H9 (cell line): ENCODE results near the gene MED27. TPM values are rescaled to one million over a fixed set of nuclear protein-coding genes. Genes with fewer than 3 reads are reported as not detected.

Experiments
- DNase-seq: peaks from one replicate; pipeline ENCODE4 v3.0.0-alpha.2; 2017
- H2AFZ ChIP-seq: one replicate; pipeline ENCODE4 v1.6.1; 2013; ENCODE audit warnings: mild to moderate bottlenecking, low read length, control low read depth, moderate library complexity
- H2AK5ac ChIP-seq: 2 replicates; pipeline ENCODE4 v1.6.1; 2013; ENCODE audit warnings: low read length, control low read depth, mixed read lengths; ENCODE audit not compliant: insufficient read length
- H2BK120ac ChIP-seq: one replicate; pipeline ENCODE4 v1.6.1; 2013; ENCODE audit warnings: low read depth, mild to moderate bottlenecking, low read length, control low read depth, inconsistent platforms; ENCODE audit not compliant: poor library complexity, severe bottlenecking
- H2BK12ac ChIP-seq: 2 replicates; pipeline ENCODE4 v1.6.1; 2013; ENCODE audit warnings: low read length, control low read depth, mixed read lengths, low read depth; ENCODE audit not compliant: insufficient read length
- H2BK15ac ChIP-seq: 2 replicates; pipeline ENCODE4 v1.6.1; 2013; ENCODE audit warnings: low read depth, low read length, control low read depth
- H2BK20ac ChIP-seq: one replicate; pipeline ENCODE4 v1.6.1; 2013; ENCODE audit warnings: low read depth, mild to moderate bottlenecking, low read length, control low read depth, inconsistent platforms; ENCODE audit not compliant: poor library complexity, severe bottlenecking
- H2BK5ac ChIP-seq: 2 replicates; pipeline ENCODE4 v1.6.1; 2013; ENCODE audit warnings: low read length, control low read depth, mixed read lengths; ENCODE audit not compliant: insufficient read length
- H3K14ac ChIP-seq: 2 replicates; pipeline ENCODE4 v1.6.1; 2013; ENCODE audit warnings: low read length, control low read depth; ENCODE audit not compliant: insufficient read depth
- H3K18ac ChIP-seq: 2 replicates; pipeline ENCODE4 v1.6.1; 2013; ENCODE audit warnings: low read depth, mild to moderate bottlenecking, mixed read lengths, low read length, control low read depth; ENCODE audit not compliant: insufficient read length
- H3K23ac ChIP-seq: 2 replicates; pipeline ENCODE4 v1.6.1; 2013; ENCODE audit warnings: low read length, control low read depth, mixed read lengths, low read depth; ENCODE audit not compliant: insufficient read length
- H3K23me2 ChIP-seq: 2 replicates; pipeline ENCODE4 v1.6.1; 2013; ENCODE audit warnings: low read depth, mild to moderate bottlenecking, mixed read lengths, low read length, control low read depth; ENCODE audit not compliant: insufficient read length, poor library complexity, severe bottlenecking
- H3K27ac ChIP-seq: 2 replicates; pipeline ENCODE4 v1.5.1; 2013; ENCODE audit warnings: low read length, control low read depth, mixed read lengths, low read depth; ENCODE audit not compliant: insufficient read length
- H3K27me3 ChIP-seq: 2 replicates; pipeline ENCODE4 v1.6.1; 2013; ENCODE audit warnings: low read length, control low read depth, inconsistent platforms; ENCODE audit not compliant: insufficient read depth
- H3K4ac ChIP-seq: 2 replicates; pipeline ENCODE4 v1.6.1; 2013; ENCODE audit warnings: low read depth, mild to moderate bottlenecking, control low read depth, inconsistent platforms, low read length, moderate library complexity
- H3K4me1 ChIP-seq: 2 replicates; pipeline ENCODE4 v1.6.1; 2013; ENCODE audit warnings: low read length, control low read depth, inconsistent platforms; ENCODE audit not compliant: insufficient read depth
- H3K4me2 ChIP-seq: 2 replicates; pipeline ENCODE4 v1.6.1; 2013; ENCODE audit warnings: low read length, control low read depth, mixed read lengths; ENCODE audit not compliant: insufficient read length, insufficient read depth
- H3K56ac ChIP-seq: 2 replicates; pipeline ENCODE4 v1.6.1; 2013; ENCODE audit warnings: low read depth, mild to moderate bottlenecking, mixed read lengths, low read length, control low read depth; ENCODE audit not compliant: insufficient read length
- H3K79me1 ChIP-seq: 2 replicates; pipeline ENCODE4 v1.6.1; 2013; ENCODE audit warnings: low read depth, mild to moderate bottlenecking, moderate library complexity, low read length, control low read depth, inconsistent platforms; ENCODE audit not compliant: insufficient read depth, poor library complexity, severe bottlenecking
- H3K79me2 ChIP-seq: 2 replicates; pipeline ENCODE4 v1.6.1; 2013; ENCODE audit warnings: low read length, control low read depth, inconsistent platforms; ENCODE audit not compliant: insufficient read depth
- H3K9ac ChIP-seq: 2 replicates; pipeline ENCODE4 v1.6.1; 2013; ENCODE audit warnings: low read length, control low read depth, mixed read lengths; ENCODE audit not compliant: insufficient read length; ENCODE audit errors: extremely low read depth
- H3K9me3 ChIP-seq: one replicate; pipeline ENCODE4 v1.6.1; 2013; ENCODE audit warnings: low read depth, low read length, inconsistent platforms; ENCODE audit not compliant: control insufficient read depth
- H3T11ph ChIP-seq: one replicate; pipeline ENCODE4 v1.6.1; 2013; ENCODE audit warnings: mild to moderate bottlenecking, low read length, control low read depth, inconsistent platforms
- H4K20me1 ChIP-seq: one replicate; pipeline ENCODE4 v1.6.1; 2013; ENCODE audit not compliant: control insufficient read depth, insufficient read length, insufficient read depth
- H4K5ac ChIP-seq: 2 replicates; pipeline ENCODE4 v1.6.1; 2013; ENCODE audit warnings: low read depth, mild to moderate bottlenecking, mixed read lengths, low read length, control low read depth; ENCODE audit not compliant: insufficient read length
- H4K8ac ChIP-seq: replicated peaks from 2 replicates; pipeline ENCODE4 v1.6.1; 2013; ENCODE audit warnings: low read length, control low read depth, mixed read lengths, low read depth; ENCODE audit not compliant: insufficient read length
- H4K91ac ChIP-seq: 2 replicates; pipeline ENCODE4 v1.6.1; 2013; ENCODE audit warnings: low read depth, mild to moderate bottlenecking, moderate library complexity, mixed read lengths, low read length, control low read depth; ENCODE audit not compliant: insufficient read length
- H3K27ac Mint-ChIP-seq, 3 experiments: 2 replicates in 2 of 3; 3 replicates in 1 of 3; pipeline ENCODE4 v1.8.0; 2020 to 2021; ENCODE audit warnings: mixed read lengths in 3 of 3, mild to moderate bottlenecking in 1 of 3, moderate library complexity in 1 of 3
- H3K27me3 Mint-ChIP-seq: 2 replicates; pipeline ENCODE4 v1.8.0; 2021; ENCODE audit warnings: low read depth, mild to moderate bottlenecking, moderate library complexity, mixed read lengths
- H3K36me3 Mint-ChIP-seq, 3 experiments: 2 replicates in 2 of 3; 3 replicates in 1 of 3; pipeline ENCODE4 v1.8.0; 2020 to 2021; ENCODE audit warnings: low read depth in 3 of 3, mixed read lengths in 3 of 3; ENCODE audit not compliant: insufficient read depth in 1 of 3
- H3K4me1 Mint-ChIP-seq, 2 experiments: 2 replicates each; pipeline ENCODE4 v1.8.0; 2020; ENCODE audit warnings: mixed read lengths in 2 of 2
- H3K4me3 Mint-ChIP-seq, 2 experiments: 2 replicates in 1 of 2; 3 replicates in 1 of 2; pipeline ENCODE4 v1.8.0; 2020 to 2021; ENCODE audit warnings: mild to moderate bottlenecking in 2 of 2, mixed read lengths in 2 of 2, moderate library complexity in 1 of 2
- H3K9me3 Mint-ChIP-seq, 2 experiments: 2 replicates in 1 of 2; 3 replicates in 1 of 2; pipeline ENCODE4 v1.8.0; 2020; ENCODE audit warnings: mild to moderate bottlenecking in 2 of 2, mixed read lengths in 2 of 2, moderate library complexity in 1 of 2
- WGBS: extraction: QIAGEN DNeasy Blood & Tissue Kit; methylation state at CpG from one replicate; pipeline ENCODE4 v1.1.7; 2013; ENCODE audit warnings: missing lambda C conversion rate, low lambda C conversion rate, mixed read lengths; ENCODE audit not compliant: insufficient read length; ENCODE audit errors: extremely low coverage; 5-methylcytosine and 5-hydroxymethylcytosine counted together
- total RNA-seq: library from RNA; stranded (reverse); gene quantifications from 2 replicates; pipeline ENCODE4 v1.2.1, GENCODE V29; 2021
- TF ChIP-seq, protein P1 (sequence below): fragments of 200-600 bp; sonication (generic); conservative IDR thresholded peaks from 3 replicates; pipeline ENCODE4 v1.8.0; 2021; ENCODE audit warnings: antibody characterized with exemption, mild to moderate bottlenecking

The MED27 gene
- total RNA-seq, 1 experiment from 2014 or later = 33.5 TPM

DNA sequence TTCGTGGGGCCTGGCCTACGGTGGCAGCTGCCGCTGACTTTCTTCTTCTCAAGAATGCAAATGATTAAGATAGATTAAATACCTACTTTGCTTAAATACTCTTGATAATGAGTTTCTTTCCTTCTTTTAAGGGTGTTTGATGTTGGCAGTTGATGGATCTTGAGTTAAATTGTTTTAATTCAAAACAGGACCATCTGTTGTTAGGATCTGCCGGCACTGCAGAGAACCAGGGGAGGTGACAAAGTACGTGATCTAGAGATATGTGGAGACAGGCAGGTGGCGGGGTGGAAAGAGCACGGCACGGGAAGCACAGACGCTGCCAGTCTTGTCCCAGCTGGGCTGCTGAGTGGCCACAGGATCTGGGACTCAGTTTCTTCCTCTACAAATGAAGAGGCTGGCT, 37.9 kb downstream of the MED27 start:
- no peak overlapping the region for H3K4me3 Mint-ChIP-seq
- Histone ChIP-seq H4K91ac (no peak overlapping the region), H3T11ph (no peak overlapping the region), H3K14ac (no peak overlapping the region), H3K4ac (no peak overlapping the region), H3K9ac (no peak overlapping the region), H3K56ac (no peak overlapping the region), H3K4me2 (no peak overlapping the region), H2AFZ (no peak overlapping the region), H2BK120ac (no peak overlapping the region), H2BK5ac (no peak overlapping the region), H3K79me2 (no peaks in the 10 kb centered on the region; the same call in 1 of the 2 replicates), H4K8ac (no peak overlapping the region), H2AK5ac (no peak overlapping the region), H3K79me1 (peaks cover 4% of the 10 kb centered on the region), H4K20me1 (no peaks in the 10 kb centered on the region), H3K23ac (no peak overlapping the region), H3K18ac (no peak overlapping the region), H2BK12ac (no peak overlapping the region), H3K23me2 (no peaks in the 10 kb centered on the region), H3K4me1 (no peaks in the 10 kb centered on the region), H2BK20ac (no peak overlapping the region), H4K5ac (no peak overlapping the region), H3K9me3 (no peaks in the 10 kb centered on the region), H3K27ac (no peak overlapping the region), H3K27me3 (no peaks in the 10 kb centered on the region), H2BK15ac (no peak overlapping the region)
- peaks cover 0 to 6% of the 10 kb centered on the region in 2 experiments; a peak in 2 of 4 replicates for H3K4me1 Mint-ChIP-seq
- WGBS = no CpG with 5 or more reads among the region's 9 CpGs
- peak overlapping the region in 1 of 3 experiments; percentile 36; a peak in 1 of 7 replicates for H3K27ac Mint-ChIP-seq
- TF ChIP-seq, protein P1, sequence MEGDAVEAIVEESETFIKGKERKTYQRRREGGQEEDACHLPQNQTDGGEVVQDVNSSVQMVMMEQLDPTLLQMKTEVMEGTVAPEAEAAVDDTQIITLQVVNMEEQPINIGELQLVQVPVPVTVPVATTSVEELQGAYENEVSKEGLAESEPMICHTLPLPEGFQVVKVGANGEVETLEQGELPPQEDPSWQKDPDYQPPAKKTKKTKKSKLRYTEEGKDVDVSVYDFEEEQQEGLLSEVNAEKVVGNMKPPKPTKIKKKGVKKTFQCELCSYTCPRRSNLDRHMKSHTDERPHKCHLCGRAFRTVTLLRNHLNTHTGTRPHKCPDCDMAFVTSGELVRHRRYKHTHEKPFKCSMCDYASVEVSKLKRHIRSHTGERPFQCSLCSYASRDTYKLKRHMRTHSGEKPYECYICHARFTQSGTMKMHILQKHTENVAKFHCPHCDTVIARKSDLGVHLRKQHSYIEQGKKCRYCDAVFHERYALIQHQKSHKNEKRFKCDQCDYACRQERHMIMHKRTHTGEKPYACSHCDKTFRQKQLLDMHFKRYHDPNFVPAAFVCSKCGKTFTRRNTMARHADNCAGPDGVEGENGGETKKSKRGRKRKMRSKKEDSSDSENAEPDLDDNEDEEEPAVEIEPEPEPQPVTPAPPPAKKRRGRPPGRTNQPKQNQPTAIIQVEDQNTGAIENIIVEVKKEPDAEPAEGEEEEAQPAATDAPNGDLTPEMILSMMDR = no peak
- no peaks in the 10 kb centered on the region for H3K36me3 Mint-ChIP-seq
- DNase-seq = no peak
- no peaks in the 10 kb centered on the region for H3K27me3 Mint-ChIP-seq
- no peaks in the 10 kb centered on the region for H3K9me3 Mint-ChIP-seq
